ENCODE measurements around the gene SLC25A5.
"Not testable (repeated sequence)": the region's sequence is repeated elsewhere in the genome, so short reads cannot be mapped to it uniquely, and the experiment has no call there.

SLC25A5 gene

DNA sequence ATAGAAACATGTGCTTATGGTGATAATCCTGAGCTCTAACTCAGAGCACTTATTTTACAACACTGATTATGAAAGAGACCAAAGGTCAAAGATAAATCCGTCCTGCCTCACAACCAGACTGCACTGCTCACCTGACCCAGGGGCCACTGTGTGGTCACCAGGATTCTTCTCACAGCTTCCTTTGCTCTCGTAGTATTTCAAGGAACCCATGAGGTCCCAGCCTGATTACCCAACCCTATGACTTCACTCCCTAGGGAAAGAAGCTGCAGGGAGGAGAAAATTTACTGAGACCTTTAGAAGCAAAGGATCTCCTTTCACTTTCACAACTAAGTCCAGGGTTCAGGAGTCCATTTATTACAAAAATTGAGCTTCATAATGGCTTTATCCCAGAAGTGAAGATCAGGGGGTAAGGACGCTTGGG, 9.6 kb downstream of the SLC25A5 start:
- peak; percentile 70 for DNase-seq (ENCODE audit: low spot score)

DNA sequence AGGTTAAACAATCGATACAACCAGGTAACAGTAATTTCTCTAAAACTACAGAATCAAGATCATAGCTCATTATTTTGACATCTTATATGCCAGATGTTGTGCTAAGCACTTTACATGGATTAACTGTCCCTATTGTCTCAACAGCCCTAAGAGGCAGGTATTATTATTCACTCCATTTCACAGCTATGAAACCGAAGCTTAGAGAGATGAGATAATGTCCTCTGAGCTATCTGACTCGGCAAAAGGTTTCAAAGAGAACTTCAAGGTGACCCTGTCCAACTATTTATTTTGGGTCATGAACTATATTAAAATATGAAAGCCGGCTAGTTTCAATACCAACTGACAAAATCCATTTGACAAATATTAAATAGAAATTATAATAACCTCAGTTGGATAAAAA, 10.3 kb downstream of the SLC25A5 start:
- DNase-seq (ENCODE audit: low spot score): no peak

DNA sequence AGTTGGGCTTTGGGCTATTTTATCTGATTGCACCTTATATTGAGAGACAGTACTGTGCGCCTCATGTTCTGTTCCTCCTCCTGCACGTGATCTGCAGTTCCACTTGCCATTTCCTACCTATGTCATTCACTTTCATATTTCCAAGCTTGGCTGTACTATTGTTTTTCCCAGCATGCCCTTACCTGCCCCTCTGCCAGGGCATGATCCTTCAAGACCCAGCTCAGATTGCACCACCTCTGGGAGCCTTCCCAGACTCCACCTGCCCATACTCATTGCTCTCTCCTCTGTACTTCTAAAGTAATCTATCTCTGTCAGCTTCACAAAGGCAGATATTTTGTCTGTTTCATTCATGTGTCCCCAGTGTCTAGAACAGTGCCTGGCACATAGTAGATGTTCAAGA, 11.6 kb downstream of the SLC25A5 start:
- no peak for DNase-seq (ENCODE audit: low spot score)

- DNase-seq (ENCODE audit: low spot score): no peak
These were observed 13.1 kb downstream of the SLC25A5 start for GRCh38 chrX:119481323-119481801.

- DNase-seq (ENCODE audit: low spot score): no peak
These were observed 13.8 kb downstream of the SLC25A5 start for GRCh38 chrX:119482041-119482440.

- peak; percentile 68 for DNase-seq (ENCODE audit: low spot score)
These were observed 14.5 kb downstream of the SLC25A5 start for GRCh38 chrX:119482481-119483480.

DNA sequence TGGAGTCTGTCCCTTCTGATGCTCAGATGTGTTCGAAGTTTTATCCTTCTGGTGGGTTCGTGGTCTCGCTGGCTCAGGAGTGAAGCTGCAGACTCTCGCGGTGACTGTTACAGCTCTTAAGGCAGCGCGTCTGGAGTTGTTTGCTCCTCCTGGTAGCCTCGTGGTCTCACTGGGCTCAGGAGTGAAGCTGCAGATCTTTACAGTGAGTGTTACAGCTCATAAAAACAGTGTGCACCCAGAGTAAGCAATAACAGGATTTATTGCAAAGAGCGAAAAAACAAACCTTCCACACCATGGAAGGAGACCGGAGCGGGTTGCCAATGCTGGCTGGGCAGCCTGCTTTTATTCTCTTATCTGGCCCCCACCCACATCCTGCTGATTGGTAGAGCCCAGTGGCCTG, 18.5 kb downstream of the SLC25A5 start:
- no peak for DNase-seq (ENCODE audit: low spot score)

DNA sequence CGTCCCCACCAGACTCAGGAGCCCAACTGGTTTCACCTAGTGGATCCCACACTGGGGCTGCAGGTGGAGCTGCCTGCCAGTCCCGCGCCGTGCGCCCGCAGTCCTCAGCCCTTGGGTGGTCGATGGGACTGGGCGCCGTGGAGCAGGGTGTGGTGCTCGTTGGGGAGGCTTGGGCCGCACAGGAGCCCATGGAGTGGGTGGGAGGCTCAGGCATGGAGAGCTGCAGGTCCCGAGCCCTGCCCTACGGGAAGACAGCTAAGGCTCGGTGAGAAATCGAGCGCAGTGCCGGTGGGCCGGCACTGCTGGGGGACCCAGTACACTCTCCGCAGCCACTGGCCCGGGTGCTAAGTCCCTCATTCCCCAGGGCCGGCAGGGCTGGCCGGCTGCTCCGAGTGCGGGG, 19.5 kb downstream of the SLC25A5 start:
- not testable (repeated sequence) for DNase-seq (ENCODE audit: low spot score)

DNA sequence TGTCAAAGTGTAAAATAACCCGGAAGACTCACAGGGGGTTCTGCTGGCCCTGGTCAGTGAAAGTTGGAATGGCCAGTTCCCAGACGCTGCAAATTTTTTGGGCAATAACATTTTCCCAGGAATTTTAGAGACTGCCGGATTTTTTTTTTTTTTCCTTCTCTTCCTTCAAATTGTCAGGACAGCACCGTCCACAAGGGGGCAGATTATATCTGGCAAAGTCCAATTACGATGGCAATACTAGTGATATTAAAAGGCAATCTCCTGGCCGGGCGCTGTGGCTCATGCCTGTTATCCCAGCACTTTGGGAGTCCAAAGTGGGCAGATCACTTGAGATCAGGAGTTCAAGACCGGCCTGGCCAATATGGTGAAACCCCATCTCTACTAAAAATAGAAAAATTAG, 20.5 kb downstream of the SLC25A5 start:
- DNase-seq (ENCODE audit: low spot score): peak; percentile 65

DNA sequence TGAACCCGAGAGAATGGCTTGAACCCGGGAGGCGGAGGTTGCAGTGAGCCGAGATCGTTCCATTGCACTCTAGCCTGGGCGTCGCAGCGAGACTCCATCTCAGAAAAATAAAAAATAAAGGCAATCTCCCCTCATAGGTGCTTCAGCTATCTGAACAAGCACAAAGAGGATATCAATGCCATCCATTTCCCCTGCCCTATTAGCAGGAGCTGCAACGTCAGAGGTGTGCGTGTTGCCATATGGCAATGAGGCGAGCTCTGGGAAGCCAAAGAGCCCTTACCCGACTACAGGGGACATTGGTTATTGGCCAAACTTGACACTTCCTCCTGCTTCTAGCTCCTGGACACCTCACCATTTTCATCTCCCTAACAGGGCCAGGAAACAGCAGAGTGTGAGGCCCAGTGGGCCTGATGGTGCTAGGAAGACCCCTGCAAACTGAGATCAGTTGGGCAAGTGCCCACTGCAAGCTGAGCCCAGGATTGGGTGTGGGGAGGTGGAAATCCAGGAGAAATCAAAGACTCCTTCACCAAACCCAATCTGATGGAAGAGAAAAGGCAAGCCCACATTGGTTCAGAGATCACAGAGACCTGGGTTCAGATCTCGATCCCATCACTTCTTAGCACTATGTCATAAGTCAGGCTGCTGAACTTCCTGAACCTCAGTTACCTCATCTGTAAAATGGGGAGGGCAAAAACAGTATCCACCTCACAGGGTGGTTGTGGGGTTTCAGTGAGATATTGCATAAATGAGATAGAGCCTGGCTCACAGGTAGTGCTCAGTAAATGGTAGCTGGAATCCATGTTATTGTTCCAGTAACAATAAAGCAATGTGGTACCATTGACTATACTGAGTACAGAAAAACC, 21.2 kb downstream of the SLC25A5 start:
- no peak for DNase-seq (ENCODE audit: low spot score)

DNA sequence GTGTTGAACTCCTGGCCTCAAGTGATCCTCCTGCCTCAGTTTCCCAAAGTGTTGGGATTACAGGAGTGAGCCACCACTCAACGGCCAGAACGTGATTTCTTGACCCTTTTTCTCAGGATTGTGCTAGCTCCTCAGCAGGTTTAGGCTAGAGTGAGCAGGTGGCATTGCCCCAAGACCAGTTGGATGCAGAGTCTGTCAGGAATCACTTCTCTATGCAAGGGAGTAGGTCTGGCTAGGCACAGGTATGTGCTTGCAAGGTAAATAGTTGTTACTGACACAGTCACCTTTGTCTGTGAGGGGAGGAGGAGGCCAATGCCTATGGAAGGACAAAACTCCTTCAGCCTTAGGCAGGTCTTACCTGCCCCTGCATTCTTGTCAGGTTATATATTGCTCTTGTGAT, 24.2 kb downstream of the SLC25A5 start:
- DNase-seq (ENCODE audit: low spot score): no peak

GRCh38 chrX:119493851-119494495, 25.7 kb downstream of the SLC25A5 start:
- not testable (repeated sequence) for DNase-seq (ENCODE audit: low spot score)

- no peak for DNase-seq (ENCODE audit: low spot score)
These were observed 27.8 kb downstream of the SLC25A5 start for GRCh38 chrX:119495734-119496726.

DNA sequence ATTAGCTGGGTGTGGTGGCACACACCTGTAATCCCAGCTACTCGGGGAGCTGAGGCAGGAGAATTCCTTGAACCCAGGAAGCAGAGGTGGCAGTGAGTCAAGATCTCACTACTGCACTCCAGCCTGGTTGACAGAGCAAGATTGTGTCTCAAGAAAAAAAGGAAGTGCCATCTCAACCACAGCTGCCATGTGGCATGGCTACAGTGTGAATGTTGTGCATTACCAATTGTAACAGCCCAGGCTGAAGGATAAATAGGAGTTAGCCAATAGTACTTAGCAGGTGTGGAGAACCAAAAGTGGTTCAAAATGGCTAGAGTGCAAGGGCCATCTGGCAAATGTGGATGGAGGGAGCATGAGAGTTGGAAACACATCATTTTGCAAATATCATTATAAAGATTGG, 28.9 kb downstream of the SLC25A5 start:
- DNase-seq (ENCODE audit: low spot score): no peak

- no peak for DNase-seq (ENCODE audit: low spot score)
These were observed 32.0 kb downstream of the SLC25A5 start for GRCh38 chrX:119500061-119500800.

GRCh38 chrX:119501511-119502148, 33.4 kb downstream of the SLC25A5 start:
- DNase-seq (ENCODE audit: low spot score): no peak

DNA sequence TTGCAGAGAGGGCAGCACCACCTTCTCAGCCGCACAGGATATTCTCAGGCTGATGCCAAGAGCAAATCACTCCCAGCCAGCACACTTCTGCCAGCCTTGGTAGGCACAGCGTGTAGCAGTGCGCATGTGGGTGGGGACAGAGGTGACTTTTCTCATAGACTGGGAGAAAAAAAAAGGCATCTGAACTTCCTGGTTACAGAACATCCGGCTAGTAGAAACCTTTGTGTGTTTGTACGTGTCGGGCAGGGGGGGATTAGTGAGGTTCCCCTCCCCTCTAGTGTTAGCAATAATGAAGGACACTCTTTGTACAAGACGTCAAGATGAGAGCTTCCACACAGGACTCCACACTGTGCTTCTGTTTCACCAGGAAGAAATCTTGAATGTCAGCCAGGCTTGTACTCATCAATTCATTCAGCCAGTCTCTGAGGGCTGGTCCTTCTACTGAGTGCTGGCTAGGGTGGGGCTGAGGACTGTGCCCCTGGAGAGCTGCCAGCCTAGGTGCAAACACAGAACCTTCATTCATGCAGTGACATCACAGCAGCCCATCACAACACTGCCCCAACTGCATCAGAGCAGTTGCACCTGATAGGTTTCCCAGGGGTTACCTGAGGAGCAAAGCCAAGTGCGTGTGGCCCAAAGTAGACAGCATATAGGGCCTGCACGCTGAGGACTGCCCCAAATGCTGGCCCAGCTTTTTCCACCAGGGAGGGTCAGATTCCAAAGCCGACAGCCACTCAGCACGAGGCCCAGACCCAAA, 34.7 kb downstream of the SLC25A5 start:
- no peak for DNase-seq (ENCODE audit: low spot score)

- DNase-seq (ENCODE audit: low spot score): peak; percentile 79
These were observed 35.2 kb downstream of the SLC25A5 start for GRCh38 chrX:119503484-119503861.

DNA sequence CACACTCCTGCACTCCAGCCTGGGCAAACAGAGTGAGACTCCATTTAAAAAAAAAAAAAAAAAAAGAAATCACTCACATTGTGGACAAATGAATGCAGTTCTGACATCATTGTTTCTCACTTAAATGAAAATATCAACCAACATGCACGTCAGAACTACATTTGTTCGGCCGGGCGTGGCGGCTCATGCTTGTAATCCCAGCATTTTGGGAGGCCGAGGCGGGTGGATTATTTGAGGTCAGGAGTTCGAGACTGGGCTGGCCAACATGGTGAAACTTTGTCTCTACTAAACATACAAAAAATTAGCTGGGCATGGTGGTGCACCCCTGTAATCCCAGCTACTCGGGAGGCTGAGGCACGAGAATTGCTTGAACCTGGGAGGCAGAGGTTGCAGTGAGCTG, 36.9 kb downstream of the SLC25A5 start:
- DNase-seq (ENCODE audit: low spot score): not testable (repeated sequence)
